ENCODE results near the gene PAOX.
A peak's percentile ranks its signal among the peaks of the same experiment; 100 is the strongest.

PAOX gene

GRCh38 chr10:133350283-133350949 is 28.6 kb upstream of the PAOX start:
- DNase-seq = no peak

- DNase-seq = no peak
These were observed 28.1 kb upstream of the PAOX start for GRCh38 chr10:133350950-133351329.

GRCh38 chr10:133351408-133352318 is 27.4 kb upstream of the PAOX start:
- DNase-seq = no peak

GRCh38 chr10:133353202-133353959 is 25.7 kb upstream of the PAOX start:
- no peak for DNase-seq

GRCh38 chr10:133353988-133354605 is 25.0 kb upstream of the PAOX start:
- no peak for DNase-seq

GRCh38 chr10:133354672-133355240 is 24.3 kb upstream of the PAOX start:
- DNase-seq = no peak

- DNase-seq = no peak
These were observed 23.8 kb upstream of the PAOX start for GRCh38 chr10:133355266-133355665.

- DNase-seq = no peak
These were observed 23.1 kb upstream of the PAOX start for GRCh38 chr10:133355991-133356390.

GRCh38 chr10:133356549-133357284 is 22.3 kb upstream of the PAOX start:
- DNase-seq = no peak

- DNase-seq = peak; percentile 80
These were observed 21.5 kb upstream of the PAOX start, which contains the start of gene FUOM for GRCh38 chr10:133357285-133358161. Gene FUOM, minus strand, starts transcription at chr10:133358019. Its CDS starts 12 bp downstream, at chr10:133358007.

GRCh38 chr10:133358162-133358924 is 20.7 kb upstream of the PAOX start:
- DNase-seq = no peak

- no peak for DNase-seq
These were observed 20.1 kb upstream of the PAOX start for GRCh38 chr10:133358925-133359310.

- DNase-seq = peak; percentile 43
These were observed 19.5 kb upstream of the PAOX start for GRCh38 chr10:133359554-133359971.

- no peak for DNase-seq
These were observed 19.0 kb upstream of the PAOX start for GRCh38 chr10:133359972-133360610.

- DNase-seq = no peak
These were observed 17.8 kb upstream of the PAOX start for GRCh38 chr10:133361227-133361626.

- DNase-seq = no peak
These were observed 17.2 kb upstream of the PAOX start for GRCh38 chr10:133361773-133362441.

GRCh38 chr10:133362846-133363245 is 16.2 kb upstream of the PAOX start:
- no peak for DNase-seq

GRCh38 chr10:133364645-133365431 is 14.2 kb upstream of the PAOX start:
- DNase-seq = no peak

Measured in CD4-positive, alpha-beta T cell treated with Interleukin-12 subunit alpha and Interleukin-12 subunit beta, for 1 hour (primary cell).